Stimulated activated naive CD4-positive, alpha-beta T cell treated with Interleukin-2 at 50 U/mL for 16 hours (primary cell): Measurements from ENCODE around the gene CKM.
"Not testable (repeated sequence)": the region's sequence is repeated elsewhere in the genome, so short reads cannot be mapped to it uniquely, and the experiment has no call there.

Source experiments
- DNase-seq: peaks from one replicate; lab custom pipeline; 2025; lab: John Stamatoyannopoulos, UW

The CKM gene

DNA sequence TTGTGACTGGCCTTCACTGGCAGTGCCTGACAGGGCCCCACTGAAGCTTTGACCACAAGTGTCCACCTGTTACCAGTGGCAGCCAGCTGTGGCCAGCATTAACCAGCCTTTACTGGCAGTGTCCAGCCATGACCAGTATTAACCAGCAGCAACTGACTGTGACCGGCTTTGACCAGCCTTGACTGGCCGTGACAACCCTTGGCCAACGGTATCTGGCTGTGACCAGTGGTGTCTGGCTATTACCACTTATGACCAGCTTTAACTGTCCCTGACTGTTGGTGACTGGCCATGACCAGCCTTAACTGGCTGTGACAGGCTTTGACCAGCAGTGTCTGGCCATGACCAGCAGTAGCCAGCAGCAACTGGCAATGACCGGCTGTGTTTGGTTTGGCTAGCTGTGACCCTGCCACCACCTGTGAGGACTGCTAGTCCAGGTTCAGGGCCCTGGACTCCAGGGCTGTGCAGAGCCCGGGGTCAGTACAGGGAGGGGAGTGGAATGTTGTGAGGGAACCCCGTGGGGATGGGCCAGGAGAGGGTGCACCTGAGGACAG is 32.2 kb downstream of the CKM start:
- no peak for DNase-seq

DNA sequence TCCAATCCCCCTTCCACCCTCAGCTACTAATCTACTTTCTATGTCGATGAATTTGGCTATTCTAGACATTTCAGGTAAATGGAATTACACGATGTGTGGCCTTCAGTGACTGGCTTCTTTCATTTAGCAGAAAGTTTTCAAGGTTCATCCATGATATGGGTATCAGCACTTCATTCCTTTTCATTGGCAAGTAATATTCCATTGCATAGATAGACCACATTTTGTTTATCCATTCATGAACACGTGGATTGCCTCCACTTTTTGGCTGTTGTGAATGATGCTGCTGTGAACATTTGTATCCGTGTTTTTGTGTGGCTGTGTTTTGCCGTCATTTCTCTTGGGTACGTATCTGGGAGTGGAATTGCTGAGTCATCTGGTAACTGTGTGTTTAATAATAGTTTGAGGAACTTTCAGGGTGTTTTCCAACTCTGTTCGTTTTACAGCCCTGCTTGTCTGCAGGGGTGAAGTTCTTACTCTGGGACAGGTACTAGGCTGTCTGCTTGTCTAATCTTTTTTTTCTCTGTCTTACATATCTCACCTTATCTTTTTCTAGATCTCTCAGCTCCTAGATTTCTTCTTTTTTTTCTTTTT is 39.1 kb downstream of the CKM start:
- DNase-seq: no peak

DNA sequence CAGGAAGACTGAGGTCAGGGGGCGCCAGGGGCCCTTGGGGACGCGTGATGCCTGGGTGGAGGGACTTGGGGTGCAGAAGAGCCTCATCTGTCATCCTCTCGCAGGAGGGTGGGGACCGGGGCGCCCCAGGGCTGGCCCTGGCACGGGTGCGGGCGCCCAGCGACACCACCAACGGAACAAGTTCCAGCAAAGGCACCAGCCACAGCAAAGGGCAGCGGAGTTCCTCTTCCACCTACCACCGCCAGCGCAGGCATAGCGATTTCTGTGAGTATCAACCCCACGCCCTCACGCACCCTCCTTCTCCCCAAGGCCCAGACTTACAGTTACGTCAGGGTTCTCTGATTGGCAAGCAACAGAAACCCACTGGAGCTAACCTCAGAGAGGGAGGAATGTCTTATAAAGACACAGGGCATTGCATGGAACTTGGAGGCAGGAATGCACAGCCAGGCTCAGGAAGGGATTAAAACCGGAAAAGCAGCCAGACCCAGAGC is 42.2 kb downstream of the CKM start:
- DNase-seq: no peak

DNA sequence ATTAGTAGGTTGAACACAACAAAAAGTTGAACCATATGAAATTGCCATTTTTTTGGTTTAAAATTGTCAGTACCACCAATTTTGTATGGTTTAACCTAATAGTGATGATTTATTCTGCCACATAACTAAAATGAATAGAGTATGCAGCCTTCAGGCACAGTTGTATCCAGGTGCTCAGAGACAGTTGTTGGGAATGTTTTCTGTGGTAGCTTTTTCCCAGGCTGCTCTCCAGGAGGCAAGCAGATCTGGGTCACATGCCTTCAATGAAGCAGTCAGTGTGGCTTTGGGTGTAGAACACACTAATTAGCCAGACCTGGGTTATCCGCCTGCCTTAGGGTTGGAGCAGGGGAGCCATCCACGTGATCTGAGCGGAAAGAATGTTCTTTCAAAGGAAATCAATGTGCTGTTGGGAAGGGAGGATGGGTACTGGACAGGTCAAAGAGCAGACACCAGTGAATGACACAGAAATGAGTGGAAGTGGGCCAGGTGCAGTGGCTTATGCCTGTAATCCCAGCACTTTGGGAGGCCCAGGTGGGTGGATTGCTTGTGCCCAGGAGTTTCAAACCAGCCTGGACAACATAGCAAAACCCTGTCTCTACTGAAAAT is 43.0 kb downstream of the CKM start:
- DNase-seq: no peak

DNA sequence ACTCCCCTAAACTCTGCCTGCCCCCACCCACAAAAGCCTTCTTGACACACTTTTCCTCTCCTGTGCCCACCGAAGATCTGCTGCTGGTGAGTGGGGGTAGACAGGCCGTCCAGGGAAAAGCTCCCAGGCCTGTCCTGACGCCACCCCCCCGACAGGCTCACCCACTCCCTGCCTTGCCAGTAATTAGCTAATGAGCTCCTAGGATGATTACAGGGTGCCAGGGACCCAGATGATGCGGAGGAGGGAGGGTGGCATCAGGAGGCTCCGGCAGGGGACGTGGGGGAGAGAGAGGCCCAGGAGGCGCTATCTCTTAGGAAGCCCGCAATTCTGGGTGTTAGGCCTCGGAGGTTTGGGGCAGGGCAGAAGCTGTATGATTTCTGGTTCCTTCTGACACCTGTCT is 44.6 kb downstream of the CKM start:
- DNase-seq: no peak

DNA sequence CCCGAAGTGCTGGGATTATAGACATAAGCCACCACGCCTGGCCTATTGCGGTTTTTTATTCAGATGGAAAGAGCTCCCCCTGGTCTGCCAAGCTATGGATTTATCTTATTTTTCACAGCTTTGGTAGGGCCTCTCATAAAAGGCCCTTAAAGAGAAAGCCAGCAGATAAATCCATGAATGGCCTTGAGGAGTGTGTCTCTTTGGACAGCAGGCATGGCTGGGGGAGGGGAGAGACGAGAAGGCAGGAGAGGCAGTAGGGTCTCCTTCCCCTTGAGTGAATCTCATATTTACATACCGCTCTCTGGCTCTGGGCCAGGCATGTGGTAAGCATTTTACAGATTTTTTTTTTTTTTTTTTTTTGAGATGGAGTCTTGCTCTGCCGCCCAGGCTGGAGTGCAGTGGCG is 46.4 kb downstream of the CKM start:
- no peak for DNase-seq

DNA sequence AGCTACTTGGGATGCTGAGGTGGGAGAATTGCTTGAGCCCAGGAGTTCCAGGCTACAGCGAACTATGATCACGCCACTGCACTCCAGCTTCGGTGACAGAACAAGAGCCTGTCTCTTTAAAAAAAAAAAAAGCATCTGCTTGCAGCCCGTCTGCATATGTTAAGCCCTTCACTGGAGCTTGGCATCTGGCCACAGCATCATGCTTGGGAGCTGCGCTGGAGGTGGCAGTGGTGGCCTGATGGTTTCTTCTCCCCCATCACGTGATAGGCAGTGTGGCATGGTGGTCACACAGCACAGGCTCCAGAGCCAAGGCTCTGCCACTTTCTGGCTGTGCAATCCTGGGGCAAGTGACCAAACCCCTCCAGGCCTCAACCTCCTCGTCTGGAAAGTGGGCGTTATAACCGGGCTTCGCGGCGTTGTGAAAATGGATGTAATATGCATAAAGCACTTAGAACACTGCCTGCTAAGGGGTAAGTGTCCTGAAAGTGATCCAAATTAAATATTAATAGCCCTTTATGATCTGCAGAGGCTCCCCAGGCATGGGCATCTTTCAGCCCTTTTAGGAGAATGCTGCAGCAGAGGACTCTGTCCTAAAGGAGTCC is 47.2 kb downstream of the CKM start:
- no peak for DNase-seq

DNA sequence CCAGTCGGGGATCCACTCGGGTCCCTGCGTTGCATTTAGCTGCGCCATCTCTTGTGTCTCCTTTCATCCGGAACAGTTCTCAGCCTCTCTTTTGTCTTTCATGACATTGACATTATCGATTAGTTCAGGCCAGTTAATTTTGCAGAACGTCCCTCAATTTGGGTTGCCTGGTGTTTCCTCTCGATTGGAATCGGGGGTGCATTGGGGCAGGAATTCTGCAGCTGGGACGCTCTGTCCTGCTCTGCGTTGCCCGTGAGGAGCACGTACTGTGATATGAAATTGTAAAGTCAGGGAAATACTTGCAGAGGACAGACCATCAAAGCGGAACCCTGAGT is 49.2 kb downstream of the CKM start:
- DNase-seq: no peak

DNA sequence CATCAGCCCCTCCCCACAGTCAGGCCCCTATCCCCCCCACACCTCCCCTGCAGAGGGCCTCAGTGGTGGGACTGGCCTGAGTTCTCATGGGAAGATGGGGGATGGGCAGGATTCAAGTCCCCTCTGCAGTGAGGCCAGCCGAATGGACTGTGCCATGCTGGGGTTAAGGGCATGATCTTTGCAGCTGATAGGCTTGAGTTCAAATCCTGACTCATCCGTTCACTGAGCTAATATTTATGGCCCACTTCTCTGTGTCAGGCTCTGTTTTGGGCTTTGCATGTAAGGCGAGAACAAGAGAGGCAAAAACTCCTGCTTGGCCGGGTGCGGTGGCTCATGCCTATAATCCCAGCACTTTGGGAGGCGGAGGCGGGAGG is 51.0 kb downstream of the CKM start:
- no peak for DNase-seq

DNA sequence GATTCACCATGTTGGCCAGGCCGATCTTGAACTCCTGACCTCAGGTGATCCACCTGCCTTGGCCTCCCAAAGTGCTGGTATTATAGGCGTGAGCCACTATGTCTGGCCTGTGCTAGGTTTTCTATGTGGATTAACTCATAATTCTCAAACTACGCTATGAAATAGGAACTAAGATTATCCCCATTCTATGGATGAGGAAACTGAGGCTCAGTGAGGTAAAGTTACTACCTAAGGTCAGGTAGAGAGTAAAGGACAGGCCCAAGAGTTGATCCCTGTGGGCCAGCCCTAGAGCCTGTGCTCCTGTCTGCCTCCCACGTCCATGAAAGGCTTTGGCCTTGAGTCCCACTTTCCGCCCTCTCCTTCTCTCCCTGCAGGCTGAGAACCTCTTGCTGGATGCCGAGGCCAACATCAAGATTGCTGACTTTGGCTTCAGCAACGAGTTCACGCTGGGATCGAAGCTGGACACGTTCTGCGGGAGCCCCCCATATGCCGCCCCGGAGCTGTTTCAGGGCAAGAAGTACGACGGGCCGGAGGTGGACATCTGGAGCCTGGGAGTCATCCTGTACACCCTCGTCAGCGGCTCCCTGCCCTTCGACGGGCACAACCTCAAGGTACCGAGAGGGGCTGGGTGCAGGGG is 51.5 kb downstream of the CKM start:
- DNase-seq: no peak

DNA sequence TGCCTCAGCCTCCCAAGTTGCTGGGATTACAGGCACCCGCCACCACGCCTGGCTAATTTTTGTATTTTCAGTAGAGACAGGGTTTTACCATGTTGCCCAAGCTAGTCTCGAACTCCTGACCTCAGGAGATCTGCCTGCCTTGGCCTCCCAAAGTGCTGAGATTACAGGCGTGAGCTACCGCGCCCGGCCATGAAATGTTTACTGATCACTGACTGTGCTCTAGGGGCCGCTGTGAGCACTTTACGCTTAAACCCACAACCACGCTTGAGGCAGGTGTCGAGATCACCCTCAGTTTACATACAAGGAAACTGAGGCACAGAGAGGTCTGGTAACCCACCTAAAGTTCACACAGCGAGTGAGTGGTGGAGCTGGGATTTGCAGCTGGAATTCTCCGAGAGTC is 52.7 kb downstream of the CKM start:
- not testable (repeated sequence) for DNase-seq

DNA sequence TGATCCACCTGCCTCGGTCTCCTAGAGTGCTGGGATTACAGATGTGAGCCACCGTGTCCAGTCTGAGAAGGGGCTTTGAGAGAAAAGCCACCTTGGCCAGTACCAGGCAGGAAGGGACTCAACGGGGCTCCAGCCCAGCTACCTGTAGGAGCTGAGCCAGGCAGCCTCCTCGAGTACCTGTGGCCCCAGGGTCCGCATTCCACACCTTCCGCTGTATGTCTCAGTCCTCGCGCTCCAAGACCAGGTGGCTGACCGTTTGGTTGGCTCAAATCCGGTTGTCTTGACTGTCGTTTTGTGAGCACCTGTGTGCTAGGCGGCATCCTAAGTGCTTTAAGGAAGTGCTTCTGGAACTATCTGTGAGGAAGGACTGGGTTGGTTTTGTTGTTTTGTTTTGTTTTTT is 55.4 kb downstream of the CKM start:
- no peak for DNase-seq

DNA sequence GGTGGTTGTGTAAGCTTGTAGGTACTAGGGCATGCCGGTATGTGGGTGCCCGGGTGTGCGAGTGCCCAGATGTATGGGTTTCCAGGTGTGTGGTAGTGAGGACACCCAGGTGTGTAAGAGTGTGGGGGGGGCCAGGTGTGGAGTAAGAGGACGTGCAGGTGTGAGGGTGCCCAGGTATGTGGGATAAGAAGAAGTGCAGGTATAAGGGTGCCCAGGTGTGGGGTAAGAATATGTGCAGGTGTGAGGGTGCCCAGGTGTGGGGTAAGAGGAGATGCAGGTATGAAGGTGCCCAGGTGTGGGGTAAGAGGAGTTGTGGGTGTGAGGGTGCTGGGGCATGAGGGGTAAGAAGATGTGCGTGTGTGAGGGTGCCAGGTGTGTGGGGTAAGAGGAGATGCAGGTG is 57.3 kb downstream of the CKM start:
- no peak for DNase-seq

DNA sequence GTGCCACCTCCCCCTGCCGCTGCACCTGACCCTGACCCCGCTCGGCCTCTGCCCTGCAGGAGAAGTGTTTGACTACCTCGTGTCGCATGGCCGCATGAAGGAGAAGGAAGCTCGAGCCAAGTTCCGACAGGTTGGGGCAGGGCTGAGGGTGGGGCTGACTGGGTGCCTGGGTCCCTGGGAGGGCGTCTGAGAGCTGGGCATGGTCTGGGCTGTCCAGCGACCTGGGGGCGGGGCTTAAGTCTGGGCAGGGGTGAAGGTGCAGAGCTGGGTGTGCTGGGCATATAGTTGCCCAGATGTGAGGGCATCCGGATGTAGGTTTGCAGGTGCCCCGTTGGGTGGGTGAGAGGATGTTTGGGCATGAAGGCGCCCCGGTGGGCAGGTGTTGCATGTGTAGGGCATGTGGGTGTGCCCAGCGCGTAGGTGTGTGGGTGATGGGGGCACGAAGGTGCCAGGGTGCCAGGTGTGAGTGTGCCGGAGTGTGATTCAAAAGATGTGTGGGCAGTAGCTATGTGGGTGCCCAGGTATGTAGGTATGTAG is 57.8 kb downstream of the CKM start:
- DNase-seq: no peak

DNA sequence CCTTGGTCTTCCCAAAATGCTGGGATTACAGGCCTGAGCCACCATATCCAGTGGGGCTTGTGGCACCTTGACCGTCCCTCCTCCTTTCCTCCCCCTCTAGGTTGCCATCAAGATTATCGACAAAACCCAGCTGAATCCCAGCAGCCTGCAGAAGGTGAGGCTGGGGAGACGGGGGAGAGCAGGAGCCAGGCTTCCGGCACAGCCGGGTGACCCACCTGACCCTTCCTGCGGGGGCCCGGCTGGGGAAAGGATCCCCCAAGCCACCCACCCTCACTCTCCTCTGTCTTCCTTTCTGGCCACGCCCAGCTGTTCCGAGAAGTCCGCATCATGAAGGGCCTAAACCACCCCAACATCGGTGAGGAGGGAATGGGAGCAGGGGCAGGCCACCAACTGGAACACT is 59.7 kb downstream of the CKM start:
- no peak for DNase-seq

DNA sequence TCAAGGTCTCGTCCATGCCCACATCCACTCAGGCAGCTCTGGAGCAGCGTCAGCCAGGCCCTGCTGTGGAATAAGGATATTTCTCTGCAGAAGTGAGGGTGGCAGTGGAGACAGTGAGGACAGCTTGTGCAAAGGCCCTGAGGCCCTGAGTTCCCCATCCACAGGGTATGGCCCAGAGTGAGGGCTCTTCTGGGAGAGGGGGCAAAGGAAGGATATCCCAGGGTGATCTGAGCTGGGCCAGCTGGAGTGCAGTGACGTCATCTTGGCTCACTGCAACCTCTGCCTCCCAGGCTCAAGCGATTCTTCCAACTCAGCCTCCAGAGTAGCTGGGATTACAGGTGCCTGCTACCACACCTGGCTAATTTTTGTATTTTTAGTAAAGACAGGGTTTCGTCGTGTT is 60.1 kb downstream of the CKM start:
- DNase-seq: no peak

DNA sequence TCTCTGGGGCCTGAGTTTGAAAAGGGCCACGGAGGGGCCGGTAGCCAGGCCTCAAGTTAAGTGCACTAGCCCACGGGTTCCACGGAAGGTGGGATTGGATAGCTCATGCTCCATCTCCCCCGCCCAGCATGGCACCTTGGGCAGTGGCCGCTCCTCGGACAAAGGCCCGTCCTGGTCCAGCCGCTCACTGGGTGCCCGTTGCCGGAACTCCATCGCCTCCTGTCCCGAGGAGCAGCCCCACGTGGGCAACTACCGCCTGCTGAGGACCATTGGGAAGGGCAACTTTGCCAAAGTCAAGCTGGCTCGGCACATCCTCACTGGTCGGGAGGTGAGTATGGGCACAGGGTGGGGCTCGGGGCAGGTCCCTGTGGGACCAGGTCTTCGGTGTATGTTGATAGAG is 63.8 kb downstream of the CKM start:
- no peak for DNase-seq

DNA sequence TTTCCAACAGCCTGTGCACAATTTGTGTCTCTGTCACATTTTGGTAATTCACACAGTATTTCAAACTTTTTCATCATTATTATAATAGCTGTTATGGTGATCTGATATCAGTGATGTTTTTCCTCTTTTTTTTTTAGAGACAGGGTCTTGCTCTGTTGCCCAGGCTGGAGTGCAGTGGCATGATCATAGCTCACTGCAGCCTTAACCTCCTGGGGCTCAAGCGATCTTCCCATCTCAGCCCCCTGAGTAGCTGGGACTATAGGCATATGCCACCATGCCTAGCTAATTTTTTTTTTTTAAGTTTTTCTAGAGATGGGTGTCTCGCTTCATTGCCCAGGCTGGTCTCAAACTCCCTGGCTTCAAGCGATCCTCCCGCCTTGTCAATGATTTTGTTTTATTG is 65.8 kb downstream of the CKM start:
- DNase-seq: no peak
